ENCODE data around the gene ALG13.
"Not testable (repeated sequence)": the region's sequence is repeated elsewhere in the genome, so short reads cannot be mapped to it uniquely, and the experiment has no call there.

The ALG13 gene

GRCh38 chrX:111680988-111681779 lies at the start of gene ALG13:
Gene ALG13 (plus strand): TSS chrX:111681170. CDS start chrX:111681219, 49 bp downstream.
- H3K27ac ChIP-seq (ENCODE audit: low read length): peak within 1 kb of the TSS; percentile 99
- no peaks in the 10 kb centered on the region for H3K9me3 ChIP-seq (ENCODE audit: control insufficient read depth, low read depth, low read length)
- peak within 1 kb of the TSS; percentile 86 for H3K4me3 ChIP-seq (ENCODE audit: low read length)
- H3K36me3 ChIP-seq (ENCODE audit: control insufficient read depth, low read depth, low read length): peaks cover 28% of the 10 kb centered on the region
- H3K27me3 ChIP-seq (ENCODE audit: control insufficient read depth, insufficient read depth, low read length): no peaks in the 10 kb centered on the region
- peak within 1 kb of the TSS; percentile 99 for H3K9ac ChIP-seq (ENCODE audit: low read length)
- peaks cover 11% of the 10 kb centered on the region for H3K4me1 ChIP-seq (ENCODE audit: control insufficient read depth, low read depth, low read length)

GRCh38 chrX:111634823-111635729 lies 45.9 kb upstream of the ALG13 start:
- no peak overlapping the region for H3K27ac ChIP-seq (ENCODE audit: low read length)
- no peaks in the 10 kb centered on the region for H3K27me3 ChIP-seq (ENCODE audit: control insufficient read depth, insufficient read depth, low read length)
- no peak overlapping the region for H3K4me3 ChIP-seq (ENCODE audit: low read length)

GRCh38 chrX:111641969-111642368 lies 39.0 kb upstream of the ALG13 start:
- H3K9ac ChIP-seq (ENCODE audit: low read length): no peak overlapping the region
- no peak overlapping the region for H3K27ac ChIP-seq (ENCODE audit: low read length)
- H3K4me1 ChIP-seq (ENCODE audit: control insufficient read depth, low read depth, low read length): no peaks in the 10 kb centered on the region
- no peaks in the 10 kb centered on the region for H3K27me3 ChIP-seq (ENCODE audit: control insufficient read depth, insufficient read depth, low read length)
- no peak overlapping the region for H3K4me3 ChIP-seq (ENCODE audit: low read length)
- no peaks in the 10 kb centered on the region for H3K9me3 ChIP-seq (ENCODE audit: control insufficient read depth, low read depth, low read length)
- H3K36me3 ChIP-seq (ENCODE audit: control insufficient read depth, low read depth, low read length): no peaks in the 10 kb centered on the region

More at GRCh38 chrX:111634823-111635729, 45.9 kb upstream of the ALG13 start:
- H3K9me3 ChIP-seq (ENCODE audit: control insufficient read depth, low read depth, low read length): no peaks in the 10 kb centered on the region
- no peaks in the 10 kb centered on the region for H3K36me3 ChIP-seq (ENCODE audit: control insufficient read depth, low read depth, low read length)
- no peaks in the 10 kb centered on the region for H3K4me1 ChIP-seq (ENCODE audit: control insufficient read depth, low read depth, low read length)
- H3K9ac ChIP-seq (ENCODE audit: low read length): no peak overlapping the region

GRCh38 chrX:111645165-111645564 lies 35.8 kb upstream of the ALG13 start:
- not testable (repeated sequence) for H3K27ac ChIP-seq (ENCODE audit: low read length); H3K4me1 ChIP-seq (ENCODE audit: control insufficient read depth, low read depth, low read length); H3K9ac ChIP-seq (ENCODE audit: low read length); H3K9me3 ChIP-seq (ENCODE audit: control insufficient read depth, low read depth, low read length); H3K4me3 ChIP-seq (ENCODE audit: low read length); H3K27me3 ChIP-seq (ENCODE audit: control insufficient read depth, insufficient read depth, low read length); H3K36me3 ChIP-seq (ENCODE audit: control insufficient read depth, low read depth, low read length)

GRCh38 chrX:111645607-111646006 lies 35.4 kb upstream of the ALG13 start:
- H3K27ac ChIP-seq (ENCODE audit: low read length): no peak overlapping the region
- H3K27me3 ChIP-seq (ENCODE audit: control insufficient read depth, insufficient read depth, low read length): no peaks in the 10 kb centered on the region
- H3K4me3 ChIP-seq (ENCODE audit: low read length): no peak overlapping the region
- no peaks in the 10 kb centered on the region for H3K9me3 ChIP-seq (ENCODE audit: control insufficient read depth, low read depth, low read length)
- no peak overlapping the region for H3K9ac ChIP-seq (ENCODE audit: low read length)
- H3K4me1 ChIP-seq (ENCODE audit: control insufficient read depth, low read depth, low read length): no peaks in the 10 kb centered on the region
- H3K36me3 ChIP-seq (ENCODE audit: control insufficient read depth, low read depth, low read length): no peaks in the 10 kb centered on the region

- no peak overlapping the region for H3K27ac ChIP-seq (ENCODE audit: low read length)
- no peaks in the 10 kb centered on the region for H3K4me1 ChIP-seq (ENCODE audit: control insufficient read depth, low read depth, low read length)
- H3K4me3 ChIP-seq (ENCODE audit: low read length): no peak overlapping the region
- H3K36me3 ChIP-seq (ENCODE audit: control insufficient read depth, low read depth, low read length): no peaks in the 10 kb centered on the region
- no peak overlapping the region for H3K9ac ChIP-seq (ENCODE audit: low read length)
- no peaks in the 10 kb centered on the region for H3K27me3 ChIP-seq (ENCODE audit: control insufficient read depth, insufficient read depth, low read length)
- no peaks in the 10 kb centered on the region for H3K9me3 ChIP-seq (ENCODE audit: control insufficient read depth, low read depth, low read length)
Measured at GRCh38 chrX:111646515-111646914, 34.5 kb upstream of the ALG13 start.

GRCh38 chrX:111648802-111649201 lies 32.2 kb upstream of the ALG13 start:
- Histone ChIP-seq H3K36me3 (ENCODE audit: control insufficient read depth, low read depth, low read length) (no peaks in the 10 kb centered on the region), H3K9me3 (ENCODE audit: control insufficient read depth, low read depth, low read length) (no peaks in the 10 kb centered on the region), H3K27ac (ENCODE audit: low read length) (no peak overlapping the region), H3K4me3 (ENCODE audit: low read length) (no peak overlapping the region), H3K27me3 (ENCODE audit: control insufficient read depth, insufficient read depth, low read length) (no peaks in the 10 kb centered on the region), H3K4me1 (ENCODE audit: control insufficient read depth, low read depth, low read length) (no peaks in the 10 kb centered on the region), H3K9ac (ENCODE audit: low read length) (no peak overlapping the region)

GRCh38 chrX:111649638-111650037 lies 31.3 kb upstream of the ALG13 start:
- Histone ChIP-seq H3K9ac (ENCODE audit: low read length) (no peak overlapping the region), H3K4me3 (ENCODE audit: low read length) (no peak overlapping the region)

GRCh38 chrX:111650845-111651244 lies 30.1 kb upstream of the ALG13 start:
- Histone ChIP-seq H3K9ac (ENCODE audit: low read length) (no peak overlapping the region), H3K9me3 (ENCODE audit: control insufficient read depth, low read depth, low read length) (no peaks in the 10 kb centered on the region), H3K4me3 (ENCODE audit: low read length) (no peak overlapping the region), H3K27me3 (ENCODE audit: control insufficient read depth, insufficient read depth, low read length) (no peaks in the 10 kb centered on the region), H3K36me3 (ENCODE audit: control insufficient read depth, low read depth, low read length) (no peaks in the 10 kb centered on the region), H3K4me1 (ENCODE audit: control insufficient read depth, low read depth, low read length) (no peaks in the 10 kb centered on the region), H3K27ac (ENCODE audit: low read length) (no peak overlapping the region)

More at GRCh38 chrX:111649638-111650037, 31.3 kb upstream of the ALG13 start:
- Histone ChIP-seq H3K36me3 (ENCODE audit: control insufficient read depth, low read depth, low read length) (no peaks in the 10 kb centered on the region), H3K27ac (ENCODE audit: low read length) (no peak overlapping the region), H3K9me3 (ENCODE audit: control insufficient read depth, low read depth, low read length) (no peaks in the 10 kb centered on the region), H3K4me1 (ENCODE audit: control insufficient read depth, low read depth, low read length) (no peaks in the 10 kb centered on the region), H3K27me3 (ENCODE audit: control insufficient read depth, insufficient read depth, low read length) (no peaks in the 10 kb centered on the region)

- H3K4me1 ChIP-seq (ENCODE audit: control insufficient read depth, low read depth, low read length): no peaks in the 10 kb centered on the region
Measured at GRCh38 chrX:111652719-111653118, 28.3 kb upstream of the ALG13 start.

GRCh38 chrX:111661241-111661640 lies 19.7 kb upstream of the ALG13 start:
- no peaks in the 10 kb centered on the region for H3K9me3 ChIP-seq (ENCODE audit: control insufficient read depth, low read depth, low read length)
- no peak overlapping the region for H3K27ac ChIP-seq (ENCODE audit: low read length)
- H3K4me3 ChIP-seq (ENCODE audit: low read length): no peak overlapping the region
- no peak overlapping the region for H3K9ac ChIP-seq (ENCODE audit: low read length)
- no peaks in the 10 kb centered on the region for H3K36me3 ChIP-seq (ENCODE audit: control insufficient read depth, low read depth, low read length)
- H3K4me1 ChIP-seq (ENCODE audit: control insufficient read depth, low read depth, low read length): no peaks in the 10 kb centered on the region
- H3K27me3 ChIP-seq (ENCODE audit: control insufficient read depth, insufficient read depth, low read length): no peaks in the 10 kb centered on the region

More at GRCh38 chrX:111652719-111653118, 28.3 kb upstream of the ALG13 start:
- no peak overlapping the region for H3K27ac ChIP-seq (ENCODE audit: low read length)
- no peaks in the 10 kb centered on the region for H3K9me3 ChIP-seq (ENCODE audit: control insufficient read depth, low read depth, low read length)
- no peak overlapping the region for H3K9ac ChIP-seq (ENCODE audit: low read length)
- no peaks in the 10 kb centered on the region for H3K27me3 ChIP-seq (ENCODE audit: control insufficient read depth, insufficient read depth, low read length)
- H3K4me3 ChIP-seq (ENCODE audit: low read length): no peak overlapping the region
- no peaks in the 10 kb centered on the region for H3K36me3 ChIP-seq (ENCODE audit: control insufficient read depth, low read depth, low read length)

All from iPS-18a (cell line).